ENCODE measurements around the gene DOCK8. TPM values are rescaled to one million over a fixed set of nuclear protein-coding genes. Genes with fewer than 3 reads are reported as not detected.

DOCK8 gene
- total RNA-seq, 1 donor from 2014 or later = 2.1 TPM

GRCh38 chr9:266228-266627 is 51.6 kb downstream of the DOCK8 start:
- DNase-seq (ENCODE audit: low read depth) = no peak

DNA sequence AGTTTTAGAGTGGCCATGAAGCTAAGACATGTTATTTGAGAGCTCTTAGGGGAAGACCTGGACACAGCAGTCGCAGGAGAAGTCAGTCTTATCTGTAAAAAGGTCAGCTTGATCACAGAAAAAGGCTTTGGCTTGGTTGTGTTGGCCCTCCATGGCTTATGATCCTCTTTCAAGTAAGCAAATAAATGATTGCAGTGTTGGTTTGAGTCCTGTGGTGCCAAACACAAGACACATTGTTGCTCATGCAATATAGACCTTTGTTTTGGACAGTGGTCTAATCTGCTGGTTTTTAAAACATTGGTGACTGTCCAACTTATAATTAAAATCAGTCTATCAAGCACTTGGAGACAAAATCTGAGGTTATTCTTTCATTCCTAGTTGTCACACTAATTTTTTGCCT is 54.0 kb downstream of the DOCK8 start:
- DNase-seq (ENCODE audit: low read depth) = no peak

DNA sequence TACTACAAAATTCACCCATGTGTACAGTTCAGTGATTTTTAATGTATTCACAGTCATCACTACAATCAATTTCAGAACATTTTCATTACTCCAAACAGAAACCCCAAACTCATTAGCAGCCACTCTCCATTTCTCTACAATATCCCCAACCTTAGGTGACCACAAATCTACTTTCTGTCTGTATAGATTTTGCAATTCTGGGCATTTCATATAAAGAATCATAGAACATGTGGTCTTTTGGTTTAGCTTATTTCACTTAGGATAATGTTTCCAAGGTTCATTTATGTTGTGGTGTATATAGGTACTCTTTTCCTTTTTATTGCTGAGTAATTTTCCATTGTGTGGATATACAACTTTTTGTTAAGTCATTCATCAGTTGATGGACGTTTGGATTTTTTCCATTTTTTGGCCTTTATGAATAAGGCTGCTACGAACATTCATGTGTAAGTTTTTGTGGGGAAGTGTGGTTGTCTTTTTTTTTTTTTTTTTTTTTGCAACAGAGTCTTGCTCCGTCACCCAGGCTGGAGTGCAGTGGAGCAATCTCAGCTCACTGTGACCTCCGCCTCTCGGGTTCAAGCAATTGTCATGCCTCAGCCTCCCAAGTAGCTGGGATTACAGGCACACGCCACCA is 54.5 kb downstream of the DOCK8 start:
- DNase-seq (ENCODE audit: low read depth) = no peak

GRCh38 chr9:270657-271237 is 56.1 kb downstream of the DOCK8 start:
- no peak for DNase-seq (ENCODE audit: low read depth)

- DNase-seq (ENCODE audit: low read depth) = no peak
Observed at GRCh38 chr9:272251-273213, 57.9 kb downstream of the DOCK8 start.

DNA sequence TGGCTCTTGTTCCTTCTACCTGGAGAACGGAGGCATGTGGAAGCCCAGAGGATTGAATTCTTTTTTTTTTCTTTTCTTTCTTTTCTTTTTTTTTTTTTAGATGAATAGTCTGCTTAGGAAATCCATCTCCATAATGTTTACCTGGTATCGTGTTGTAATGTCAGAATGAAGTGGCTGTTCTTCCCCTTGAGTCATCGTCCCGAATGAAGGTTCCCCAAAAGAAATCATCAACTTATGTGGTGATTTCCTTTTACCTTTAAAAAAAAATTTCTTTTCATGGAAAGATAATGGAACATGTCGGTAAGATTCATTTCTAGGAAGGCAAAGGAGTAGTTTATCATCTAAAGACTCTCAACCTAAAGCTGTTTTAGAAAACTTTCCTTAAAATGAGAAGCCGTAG is 59.7 kb downstream of the DOCK8 start:
- DNase-seq (ENCODE audit: low read depth) = no peak

DNA sequence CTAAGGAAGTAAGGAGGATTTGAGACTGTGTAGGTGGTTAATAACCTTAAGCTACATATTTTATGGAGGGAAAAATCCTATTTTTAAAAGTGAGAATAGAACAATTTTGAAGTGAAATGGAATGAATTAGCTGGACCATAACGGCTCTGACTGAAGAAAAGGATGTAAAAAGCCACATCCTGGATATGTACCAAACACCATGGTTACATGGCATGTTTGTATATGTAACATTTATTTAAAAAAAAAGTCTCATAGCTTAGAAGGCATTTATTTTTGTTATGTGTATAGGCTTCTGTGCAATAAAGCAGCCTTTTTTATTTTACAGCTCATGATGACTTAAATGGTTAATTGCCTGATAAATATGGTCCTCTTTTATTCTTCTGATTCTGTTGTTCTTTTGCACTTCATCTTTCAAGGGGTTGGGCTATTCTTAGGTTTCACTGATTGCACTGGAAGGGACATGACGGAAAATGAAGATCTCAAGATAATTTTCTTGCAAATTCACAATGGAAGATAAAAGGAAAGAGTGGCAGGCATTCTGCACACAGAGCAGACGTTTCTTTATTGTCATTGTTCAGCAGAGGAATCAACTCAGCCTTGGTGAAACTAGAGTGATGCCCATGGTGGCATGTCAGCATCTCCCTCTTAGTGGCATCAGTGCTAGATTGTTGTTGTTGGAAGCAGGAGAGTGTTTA is 63.1 kb downstream of the DOCK8 start:
- DNase-seq (ENCODE audit: low read depth) = no peak

DNA sequence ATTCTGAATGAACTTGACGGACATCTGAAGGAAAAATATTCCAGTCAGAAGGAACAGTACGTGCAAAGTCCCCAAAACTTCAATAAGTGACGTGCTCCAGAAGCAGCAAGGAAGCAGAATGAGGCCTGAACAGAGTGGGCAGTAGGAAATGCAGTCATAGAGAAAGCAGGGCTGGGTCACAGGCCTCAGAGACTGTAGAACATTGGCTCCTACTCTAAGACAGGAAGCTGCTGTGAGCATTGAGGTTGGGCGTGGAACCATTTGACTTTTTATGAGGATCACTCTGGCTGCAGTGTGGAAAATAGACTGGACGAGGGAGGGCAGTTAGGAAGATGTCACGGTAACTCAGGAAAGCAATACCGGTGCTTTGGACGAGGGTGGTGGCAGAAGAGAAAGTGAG is 64.0 kb downstream of the DOCK8 start:
- DNase-seq (ENCODE audit: low read depth) = no peak

GRCh38 chr9:279674-280073 is 65.0 kb downstream of the DOCK8 start:
- DNase-seq (ENCODE audit: low read depth) = no peak

- DNase-seq (ENCODE audit: low read depth) = no peak
Observed at GRCh38 chr9:281741-282645, 67.3 kb downstream of the DOCK8 start.

GRCh38 chr9:286071-286740 is 71.5 kb downstream of the DOCK8 start:
- DNase-seq (ENCODE audit: low read depth) = no peak

- DNase-seq (ENCODE audit: low read depth) = no peak
Observed at GRCh38 chr9:289121-289520, 74.5 kb downstream of the DOCK8 start.

DNA sequence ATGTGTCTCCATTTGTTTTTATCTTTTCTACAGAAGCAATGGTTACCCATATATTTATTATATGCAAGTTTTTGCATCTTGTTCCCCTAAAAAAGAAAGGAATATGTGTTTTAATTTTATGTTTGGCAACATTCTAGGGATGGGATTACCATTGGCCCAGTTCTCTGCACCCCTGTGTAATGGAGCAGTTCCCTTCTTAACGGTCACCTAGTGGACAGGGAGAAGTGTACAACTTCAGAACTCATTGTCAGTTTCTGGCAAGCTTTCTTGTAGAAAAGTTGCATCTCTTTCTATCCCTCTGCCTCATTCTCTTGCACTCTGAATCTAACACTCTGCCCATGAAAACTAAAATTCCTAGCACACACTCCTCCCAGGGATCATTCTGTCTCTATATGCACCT is 78.2 kb downstream of the DOCK8 start:
- DNase-seq (ENCODE audit: low read depth) = no peak

- DNase-seq (ENCODE audit: low read depth) = no peak
Observed at GRCh38 chr9:295576-295975, 80.9 kb downstream of the DOCK8 start.

DNA sequence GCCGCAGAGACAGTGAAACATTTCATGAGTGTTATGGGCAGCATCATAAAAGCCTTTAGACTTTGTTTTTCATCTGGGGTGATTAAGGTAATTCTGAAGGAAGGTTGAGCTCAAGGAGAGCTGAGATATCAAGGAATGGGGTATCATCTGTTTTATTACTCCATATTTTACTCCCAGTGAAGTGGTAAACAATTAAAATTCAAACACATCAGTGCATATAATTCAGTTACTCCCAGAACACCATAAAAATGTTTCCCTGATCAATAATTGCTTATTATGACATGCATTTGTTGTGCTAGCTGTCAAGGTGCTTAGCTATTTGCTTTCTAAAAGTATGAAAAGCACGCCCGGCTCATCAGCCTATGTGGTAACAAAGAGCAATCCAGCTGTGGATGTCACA is 81.7 kb downstream of the DOCK8 start:
- DNase-seq (ENCODE audit: low read depth) = no peak

DNA sequence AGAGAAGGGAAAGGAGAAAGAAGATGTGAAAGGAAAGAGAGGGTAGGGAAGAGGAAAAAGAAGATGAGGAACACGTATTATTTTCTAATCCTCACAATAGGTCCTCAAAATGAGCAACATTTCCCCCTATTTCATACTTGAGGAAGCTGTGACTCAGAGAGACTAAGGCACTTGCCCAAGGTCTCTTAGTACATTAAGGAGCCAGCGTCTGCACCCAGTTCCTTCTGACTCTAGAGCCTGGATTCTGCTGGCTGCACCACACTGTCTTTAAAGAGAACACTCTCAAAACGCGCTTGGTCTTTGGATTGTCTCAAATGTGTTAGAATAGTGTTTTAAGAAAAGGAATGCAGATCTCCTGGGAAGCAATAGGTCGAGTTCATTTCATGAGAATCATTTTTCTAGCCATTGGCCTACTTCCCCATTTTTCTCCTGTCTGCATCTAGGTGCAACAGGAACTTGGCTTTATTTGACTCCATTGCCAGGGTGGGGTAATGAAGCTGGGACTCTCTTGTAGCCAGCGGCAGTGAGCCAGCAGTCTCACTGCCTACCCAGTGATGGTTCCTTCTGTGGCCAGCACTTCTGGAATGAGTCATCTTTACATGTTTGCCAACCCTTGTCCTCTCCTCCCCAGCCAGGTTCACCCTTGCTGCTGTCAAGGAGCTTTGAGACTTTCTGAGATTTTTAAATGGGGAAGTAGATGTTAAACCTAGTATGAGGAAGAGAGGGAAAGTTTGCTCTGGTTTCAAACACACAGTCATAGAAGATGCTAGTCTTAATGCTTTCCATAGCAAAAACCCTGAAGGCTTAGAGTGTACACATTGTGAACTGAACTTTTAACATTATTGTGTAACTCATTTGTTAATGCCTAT is 82.7 kb downstream of the DOCK8 start:
- DNase-seq (ENCODE audit: low read depth) = peak; percentile 7

- DNase-seq (ENCODE audit: low read depth) = no peak
Observed at GRCh38 chr9:303502-303901, 88.8 kb downstream of the DOCK8 start.

DNA sequence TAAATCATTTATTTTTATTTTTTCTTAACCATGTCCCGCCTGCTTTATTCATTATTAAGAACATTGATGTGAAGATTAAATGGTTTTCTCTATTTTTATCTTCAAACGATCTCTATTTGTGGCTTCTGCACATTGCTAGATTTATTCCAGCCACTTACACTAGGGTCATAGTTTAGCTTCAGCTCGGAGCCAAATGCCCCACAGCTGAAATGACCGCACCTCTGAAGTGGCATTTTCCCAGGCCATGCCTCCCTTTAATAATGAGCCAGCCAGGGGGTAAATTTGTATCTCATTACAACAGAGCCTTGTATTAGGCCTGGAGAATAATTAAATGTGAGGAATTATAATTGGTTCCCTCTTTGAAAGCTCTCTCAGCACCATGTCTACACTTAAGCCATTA is 89.4 kb downstream of the DOCK8 start:
- peak; percentile 43 for DNase-seq (ENCODE audit: low read depth)

Measured in myocyte (in vitro differentiated cells).